ENCODE results near the gene SPEM1.

The SPEM1 gene, protein sequence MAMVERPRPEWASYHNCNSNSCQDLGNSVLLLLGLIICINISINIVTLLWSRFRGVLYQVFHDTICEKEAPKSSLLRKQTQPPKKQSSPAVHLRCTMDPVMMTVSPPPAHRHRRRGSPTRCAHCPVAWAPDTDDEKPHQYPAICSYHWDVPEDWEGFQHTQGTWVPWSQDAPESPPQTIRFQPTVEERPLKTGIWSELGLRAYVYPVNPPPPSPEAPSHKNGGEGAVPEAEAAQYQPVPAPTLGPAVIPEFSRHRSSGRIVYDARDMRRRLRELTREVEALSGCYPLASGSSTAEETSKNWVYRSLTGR

DNA sequence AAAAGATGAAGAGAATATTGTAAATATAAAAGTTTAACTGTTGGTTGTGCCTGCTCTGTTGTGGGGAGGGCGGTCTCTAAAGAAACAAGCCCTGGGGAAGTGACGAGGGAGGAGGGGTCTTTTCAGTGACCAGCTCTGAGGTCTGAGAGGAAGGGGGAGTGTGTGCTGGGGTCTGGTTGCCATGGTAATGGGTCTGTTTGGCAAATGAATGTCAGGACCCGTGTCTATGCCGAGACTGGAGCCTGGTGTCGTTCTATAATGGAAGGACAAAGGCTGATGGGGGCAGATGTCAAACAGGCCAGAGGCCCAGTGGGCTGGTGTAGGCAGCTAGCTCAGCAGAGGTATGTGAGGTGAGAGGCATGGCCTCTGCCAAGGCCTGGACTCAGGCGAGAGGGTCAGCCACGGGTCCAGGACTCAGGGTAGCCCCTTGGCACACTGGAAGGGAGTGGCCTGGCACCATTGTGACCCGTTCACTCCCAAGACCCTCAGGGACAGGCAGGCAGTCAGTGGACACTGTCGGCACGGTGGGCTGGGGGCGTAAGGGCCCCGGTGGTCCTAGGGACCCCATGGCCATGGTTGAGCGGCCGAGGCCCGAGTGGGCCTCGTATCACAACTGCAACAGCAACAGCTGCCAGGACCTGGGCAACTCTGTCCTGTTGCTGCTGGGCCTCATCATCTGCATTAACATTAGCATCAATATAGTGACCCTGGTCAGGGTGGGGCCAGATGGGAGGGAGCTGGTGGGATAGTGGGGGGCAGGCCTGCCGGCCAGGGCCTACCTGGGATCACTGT lies at the start of gene SPEM1:
Gene SPEM1, plus strand, starts transcription at position 506 of the 792 bp plus-strand sequence. Its CDS starts 61 bp downstream, at position 567.
- DNase-seq, result no peak

DNA sequence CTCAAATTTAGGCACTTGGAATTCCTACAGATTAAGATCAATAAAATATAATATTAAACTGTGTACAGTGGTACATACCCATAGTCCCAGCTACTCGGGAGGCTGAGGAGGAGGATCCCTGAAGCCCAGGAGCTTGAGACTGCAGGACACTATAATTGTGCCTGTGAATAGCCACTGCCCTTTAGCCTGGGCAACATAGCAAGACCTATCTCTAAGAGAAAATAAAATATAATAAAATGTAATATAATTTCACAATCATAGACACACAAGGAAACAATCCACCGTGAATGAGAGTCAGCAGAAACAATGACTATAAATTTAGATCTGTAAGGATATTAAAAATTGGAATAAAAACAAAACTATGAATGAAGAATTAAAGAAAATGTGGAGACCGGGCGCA lies 49.3 kb upstream of the SPEM1 start:
- DNase-seq, result no peak

DNA sequence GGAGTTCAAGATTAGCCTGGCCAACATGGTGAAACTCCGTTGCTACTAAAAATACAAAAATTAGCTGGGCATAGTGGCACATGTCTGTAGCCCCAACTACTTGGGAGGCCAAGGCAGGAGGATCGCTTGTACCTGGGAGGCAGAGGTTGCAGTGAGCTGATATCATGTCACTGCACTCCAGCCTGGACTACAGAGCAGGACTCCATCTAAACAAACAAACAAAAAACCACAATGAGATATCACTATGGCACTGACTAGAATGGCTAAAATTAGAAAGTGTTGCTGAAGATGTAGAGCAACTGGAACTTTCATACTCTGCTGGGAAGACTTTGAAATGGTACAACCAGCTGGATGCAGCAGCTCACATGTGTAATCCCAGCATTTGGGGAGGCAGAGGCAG lies 45.8 kb upstream of the SPEM1 start:
- DNase-seq, result no peak

DNA sequence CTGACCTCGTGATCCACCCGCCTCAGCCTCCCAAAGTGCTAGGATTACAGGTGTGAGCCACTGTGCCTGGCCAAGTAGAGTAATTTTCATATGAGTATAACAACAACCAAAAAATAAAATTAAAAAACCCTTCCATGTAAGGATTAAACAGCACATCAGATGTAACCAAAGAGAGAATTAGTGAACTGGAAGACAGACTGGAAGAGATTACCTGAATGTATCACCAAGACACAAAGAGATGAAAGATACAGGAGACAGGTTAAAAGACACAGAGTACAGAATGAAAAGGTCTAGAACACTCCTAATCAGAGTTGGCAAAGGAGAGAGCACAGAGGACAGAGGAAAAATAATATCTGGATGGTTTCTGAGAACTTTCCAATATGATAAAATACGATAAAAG lies 41.0 kb upstream of the SPEM1 start:
- no peak for DNase-seq

DNA sequence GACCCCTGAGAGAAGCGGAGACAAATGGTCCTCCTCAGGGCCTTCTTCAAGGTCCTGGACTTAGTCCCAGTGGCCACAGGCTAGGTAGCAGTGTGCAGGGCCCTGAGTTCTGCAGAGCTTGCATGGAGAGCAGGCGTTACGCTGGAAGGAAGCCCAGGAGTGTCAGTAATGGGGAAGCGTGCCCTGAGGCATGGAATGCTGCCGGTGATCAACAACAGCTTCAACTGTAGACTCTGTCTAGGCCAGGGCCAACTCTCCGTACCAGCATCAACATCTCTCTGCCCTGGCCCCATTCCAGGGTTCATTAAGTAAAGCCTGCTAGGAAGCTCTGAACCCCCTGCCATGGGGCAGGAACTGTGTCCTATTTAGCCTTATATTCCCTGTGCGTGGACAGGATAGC lies 39.8 kb upstream of the SPEM1 start:
- no peak for DNase-seq

DNA sequence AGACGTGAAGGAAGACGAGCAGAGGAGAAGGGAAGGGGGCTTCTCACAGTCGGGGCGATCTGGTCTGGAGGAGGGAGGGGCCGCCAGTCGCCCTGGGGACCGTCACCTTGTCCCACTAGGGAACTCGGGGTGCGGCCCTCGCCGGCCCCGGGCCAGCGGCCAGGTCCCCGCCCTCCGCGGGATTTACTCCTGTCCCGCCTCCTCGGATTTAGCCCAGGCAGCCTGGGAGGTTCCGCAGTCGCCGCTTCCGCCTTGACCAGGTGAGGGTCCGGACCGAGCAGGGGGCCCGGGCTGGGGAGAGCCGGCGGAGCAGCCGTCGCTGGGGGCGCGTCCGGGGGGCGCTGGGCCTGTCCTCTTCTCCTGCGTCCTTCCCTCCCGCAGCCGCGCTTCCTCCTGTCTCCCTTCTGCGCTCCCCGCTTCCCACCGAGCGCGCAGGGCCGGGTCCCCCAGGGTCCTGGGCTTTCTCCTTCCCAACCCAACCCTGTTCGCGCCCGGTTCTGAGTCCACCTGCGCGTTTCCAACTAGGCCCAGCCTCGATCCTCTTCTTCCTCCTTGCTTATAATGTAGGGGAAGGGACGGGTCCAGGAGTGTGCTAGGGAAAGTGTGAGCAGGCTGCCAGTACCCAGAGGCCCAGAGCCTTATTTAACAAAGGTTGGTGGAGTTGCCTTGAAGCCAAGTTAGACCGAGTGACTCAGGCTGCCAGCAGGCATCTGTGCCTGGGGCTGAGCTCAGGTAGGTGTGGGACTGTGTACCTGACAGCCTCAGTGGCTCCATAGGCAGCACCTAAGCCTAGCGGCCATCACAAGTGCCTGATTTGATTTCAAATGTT lies 39.1 kb upstream of the SPEM1 start, which contains the start of gene TNK1:
Gene TNK1, plus strand, starts transcription at position 235 of the 829 bp plus-strand sequence. CDS start 1,838 bp downstream, outside the sequence.
- DNase-seq, result no peak

DNA sequence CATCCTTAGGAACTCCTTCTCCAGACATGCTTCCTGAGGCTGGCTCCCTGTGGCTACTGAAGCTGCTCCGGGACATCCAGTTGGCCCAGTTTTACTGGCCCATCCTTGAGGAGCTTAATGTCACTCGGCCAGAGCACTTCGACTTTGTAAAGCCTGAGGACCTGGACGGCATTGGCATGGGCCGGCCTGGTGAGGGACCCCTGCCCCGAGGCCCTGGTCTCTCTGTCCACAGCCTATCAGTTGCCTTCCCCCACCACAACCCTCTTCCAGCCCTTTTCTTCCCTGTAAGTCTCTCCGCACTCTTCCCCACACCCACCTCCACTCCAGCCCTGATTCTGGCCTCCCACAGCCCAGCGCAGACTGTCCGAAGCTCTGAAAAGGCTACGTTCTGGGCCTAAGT lies 37.2 kb upstream of the SPEM1 start:
- DNase-seq, result no peak

- DNase-seq, result no peak
Observed at GRCh38 chr17:7383371-7383741, 36.8 kb upstream of the SPEM1 start.

DNA sequence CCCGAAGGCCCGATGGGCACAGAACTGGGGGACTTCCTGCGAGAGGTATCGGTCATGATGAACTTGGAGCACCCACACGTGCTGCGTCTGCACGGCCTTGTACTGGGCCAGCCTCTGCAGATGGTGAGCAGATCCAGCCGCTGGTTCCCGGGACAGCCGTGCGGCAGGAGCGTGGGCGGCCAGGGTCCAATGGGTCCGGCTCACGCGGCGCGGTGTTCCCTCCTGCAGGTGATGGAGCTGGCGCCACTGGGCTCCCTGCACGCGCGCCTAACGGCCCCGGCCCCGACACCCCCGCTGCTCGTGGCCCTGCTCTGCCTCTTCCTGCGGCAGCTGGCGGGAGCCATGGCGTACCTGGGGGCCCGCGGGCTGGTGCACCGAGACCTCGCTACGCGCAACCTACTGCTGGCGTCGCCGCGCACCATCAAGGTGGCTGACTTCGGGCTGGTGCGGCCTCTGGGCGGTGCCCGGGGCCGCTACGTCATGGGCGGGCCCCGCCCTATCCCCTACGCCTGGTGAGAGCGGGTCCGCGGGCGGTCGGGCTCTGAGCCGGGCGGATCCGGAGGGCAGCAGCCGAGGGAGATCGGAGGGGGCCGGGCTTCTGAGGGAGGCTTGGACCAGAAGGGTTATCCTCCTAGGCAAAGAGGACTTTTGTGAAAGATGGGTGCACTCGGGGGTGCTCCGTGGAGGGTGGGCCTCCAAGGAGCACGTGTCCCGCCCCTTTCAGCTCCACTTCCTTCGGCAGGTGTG lies 36.2 kb upstream of the SPEM1 start:
- DNase-seq, result no peak

- no peak for DNase-seq
Observed at GRCh38 chr17:7384489-7385081, 35.5 kb upstream of the SPEM1 start.

DNA sequence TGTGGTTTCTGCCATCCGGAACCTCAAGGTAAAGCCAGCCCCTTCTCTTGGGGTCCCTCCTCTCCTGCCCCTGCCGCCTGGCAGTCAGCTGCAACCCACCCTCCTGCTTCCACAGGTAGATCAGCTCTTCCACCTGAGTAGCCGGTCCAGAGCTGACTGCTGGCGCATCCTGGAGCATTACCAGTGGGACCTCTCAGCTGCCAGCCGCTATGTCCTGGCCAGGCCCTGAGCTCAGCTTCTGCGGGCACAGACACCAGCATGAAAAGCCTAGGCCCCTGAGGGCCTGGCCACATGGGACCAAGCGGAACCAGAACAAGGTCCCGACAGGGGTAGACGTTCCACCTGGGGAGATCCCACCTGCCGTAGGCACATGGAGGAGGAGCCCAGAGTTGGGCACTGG lies 31.3 kb upstream of the SPEM1 start:
- no peak for DNase-seq

DNA sequence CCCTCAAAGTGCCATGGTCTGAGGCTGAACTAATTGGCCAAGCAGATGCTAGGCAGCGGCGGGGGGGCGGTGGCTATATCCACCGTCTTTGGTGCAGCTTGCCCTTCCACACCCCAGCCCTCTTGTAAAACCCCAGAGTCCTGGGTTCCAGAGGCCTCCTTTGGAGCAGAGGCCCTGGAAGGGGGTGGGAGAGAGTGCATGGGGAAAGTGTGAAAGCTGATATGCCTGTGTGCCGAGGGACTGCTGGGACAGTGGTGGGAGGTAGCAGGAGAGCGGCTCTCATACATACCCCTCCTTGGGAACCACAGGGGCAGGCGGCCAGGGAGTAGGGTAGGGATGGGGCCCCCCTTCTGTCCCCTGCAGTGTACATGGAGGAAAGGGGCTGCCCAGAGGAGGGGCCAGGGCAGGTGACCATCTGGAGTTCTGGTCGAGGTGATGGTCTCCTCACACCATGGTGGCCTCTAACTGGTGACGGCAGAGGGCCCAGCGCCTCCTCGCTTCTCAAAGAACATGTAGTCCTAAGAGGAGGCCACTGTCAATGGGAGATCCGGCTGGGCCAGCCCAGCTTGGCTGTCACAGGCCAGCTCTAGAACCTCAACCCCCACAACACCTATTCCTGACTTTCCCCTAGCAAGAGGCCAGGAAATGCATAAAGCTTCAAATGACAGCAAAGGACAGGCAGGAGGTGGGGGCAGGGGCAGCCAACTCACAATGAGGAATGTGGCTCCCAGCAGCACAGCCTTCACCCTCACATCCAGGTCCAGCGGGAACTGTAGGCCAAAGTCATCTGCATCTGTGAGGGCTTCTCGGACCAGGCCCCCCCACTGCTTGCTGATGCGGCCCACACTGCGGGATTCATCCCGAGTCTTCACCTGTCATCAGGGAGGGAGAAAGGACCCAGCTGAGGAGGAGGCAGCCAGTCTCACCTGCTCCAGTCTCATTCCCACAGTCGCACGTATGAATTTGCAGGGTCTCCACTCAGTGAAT lies 29.9 kb upstream of the SPEM1 start:
- no peak for DNase-seq

DNA sequence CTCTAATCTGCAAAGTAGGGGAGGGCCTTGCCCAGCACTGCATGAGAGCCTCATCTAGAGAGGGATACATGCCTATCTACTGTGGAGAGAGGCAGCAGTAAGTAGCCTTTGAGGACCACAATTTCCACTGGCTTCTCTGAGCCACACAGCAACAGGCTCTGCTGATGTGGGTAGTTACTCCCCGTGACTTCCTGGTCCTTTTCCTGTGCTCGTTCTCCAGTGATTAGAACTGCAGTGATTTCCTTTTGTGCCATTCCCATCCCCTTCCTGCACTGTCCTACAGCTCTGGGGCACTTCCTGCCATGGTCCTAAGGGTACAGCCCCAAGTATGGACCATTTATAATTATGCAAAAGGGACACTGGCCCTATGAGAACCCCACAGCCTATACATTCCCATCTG lies 28.8 kb upstream of the SPEM1 start:
- DNase-seq, result no peak

- no peak for DNase-seq
Observed at GRCh38 chr17:7392696-7393612, 27.2 kb upstream of the SPEM1 start.

DNA sequence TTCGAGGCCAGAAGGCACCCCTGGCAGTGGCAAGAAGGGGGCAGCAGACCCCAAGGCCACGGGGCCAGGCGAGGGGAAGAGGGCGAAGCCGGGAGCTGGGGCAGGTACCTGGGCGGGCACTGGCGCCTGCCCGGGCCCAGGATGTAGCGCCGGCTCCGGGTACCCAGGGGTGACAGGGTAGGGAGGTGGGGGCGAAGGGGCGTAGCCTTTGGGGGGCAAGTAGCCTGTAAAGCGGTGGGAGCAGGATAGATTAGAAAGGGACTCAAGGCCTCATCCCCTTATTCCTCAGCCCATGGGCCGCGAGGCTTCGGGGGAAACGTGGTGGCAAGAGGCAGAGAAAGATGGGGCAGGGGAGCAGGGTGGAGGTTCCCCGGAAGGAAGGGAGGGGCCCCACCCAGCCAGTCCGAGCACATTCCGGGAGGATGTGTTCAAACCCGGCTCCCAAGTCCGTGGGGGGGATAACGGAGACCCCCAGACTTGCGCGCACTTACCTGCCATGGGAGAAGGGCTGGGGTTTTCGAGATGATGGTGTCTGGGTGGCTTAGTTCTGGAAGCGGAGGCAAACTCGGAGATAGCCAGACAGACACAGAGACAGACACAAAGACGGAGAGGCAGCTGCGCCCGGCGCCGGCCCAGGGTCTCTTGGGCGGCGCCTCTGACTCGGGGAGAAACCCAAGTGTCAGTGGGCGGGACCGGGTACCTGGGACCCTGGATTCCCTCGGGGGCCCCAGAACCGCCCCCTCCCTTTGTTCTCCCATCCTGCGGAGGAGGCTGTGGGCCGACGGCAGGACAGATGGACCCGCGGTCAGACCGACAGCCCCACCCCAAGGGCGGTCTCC lies 26.3 kb upstream of the SPEM1 start:
- DNase-seq, result no peak

- no peak for DNase-seq
Observed at GRCh38 chr17:7394452-7395191, 25.5 kb upstream of the SPEM1 start, which contains the start of gene PLSCR3. TSS of gene PLSCR3 (minus strand) at chr17:7394525. CDS start at chr17:7394110, 415 bp downstream.

DNA sequence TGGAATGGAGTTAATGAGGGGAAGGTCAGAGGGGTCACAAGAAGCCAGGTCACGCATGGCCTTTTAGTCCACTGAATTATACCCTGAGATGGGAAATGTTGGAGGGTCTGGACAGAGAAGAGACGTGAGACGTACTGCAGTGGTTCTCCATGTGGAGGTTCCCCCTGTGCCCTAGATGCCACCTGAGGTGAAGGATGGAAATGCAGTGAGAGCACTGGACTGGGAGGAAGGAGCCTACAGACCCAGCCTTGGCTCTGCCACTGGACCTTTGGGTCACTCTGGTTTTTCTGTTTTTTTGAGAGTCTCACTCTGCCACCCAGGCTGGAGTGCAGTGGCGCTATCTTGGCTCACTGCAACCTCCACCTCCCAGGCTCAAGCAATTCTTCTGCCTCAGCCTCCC lies 24.0 kb upstream of the SPEM1 start:
- no peak for DNase-seq

DNA sequence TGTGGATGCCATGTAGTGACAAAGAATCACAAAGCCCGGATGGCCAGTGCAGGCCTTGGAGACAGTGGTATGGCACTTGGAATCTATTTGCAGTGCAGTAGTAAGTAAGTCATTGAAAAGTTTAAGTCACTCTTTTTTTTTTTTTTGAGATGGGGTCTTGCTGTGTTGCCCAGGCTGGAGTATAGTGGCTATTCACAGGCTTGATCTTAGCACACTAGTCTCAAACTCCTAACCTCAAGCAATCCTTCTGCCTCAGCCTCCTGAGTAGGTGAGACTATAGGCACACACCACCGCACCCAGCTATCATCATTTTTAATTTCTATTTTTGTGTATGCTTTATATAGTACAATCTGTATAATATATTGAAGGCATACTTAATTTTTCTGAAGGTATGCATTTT lies 21.5 kb upstream of the SPEM1 start:
- DNase-seq, result no peak
